Endothelial cell of umbilical vein (primary cell): ENCODE measurements around the gene RYR3. TPM values are rescaled to one million over a fixed set of nuclear protein-coding genes. Genes with fewer than 3 reads are reported as not detected.

ENCODE experiments used
- BruUV-seq: library from RNA; stranded (reverse); fragments of 400-500 nt; replicated peaks from 2 replicates; lab custom pipeline; 2021; lab: Mats Ljungman, UMichigan
- CTCF ChIA-PET: fragments of 300-600, 350-600 bp; sonication (Branson Sonifier 250); formaldehyde crosslinking; loops from one replicate; lab custom pipeline; 2021; ENCODE audit warnings: antibody characterized with exemption, inconsistent platforms; lab: Charles Lee
- POLR2A ChIA-PET: fragments of 300-600, 350-600 bp; sonication (Branson Sonifier 250); formaldehyde crosslinking; loops from one replicate; lab custom pipeline; 2021; ENCODE audit warnings: antibody characterized with exemption, inconsistent platforms; lab: Charles Lee
- DNase-seq: peaks from one replicate; pipeline ENCODE4 v3.0.0-alpha.2; 2011; ENCODE audit warnings: low read depth, low spot score
- FAIRE-seq: peaks from 2 replicates; lab custom pipeline; 2011; peaks lifted over from hg19 to GRCh38; lab: Jason Lieb, UNC
- H2AFZ ChIP-seq: 2 replicates; pipeline ENCODE4 v1.6.0; 2012; ENCODE audit warnings: low read depth, low read length, control low read depth, inconsistent platforms
- H3K27ac ChIP-seq: 2 replicates; pipeline ENCODE4 v1.5.1; 2011; ENCODE audit warnings: low read depth, mild to moderate bottlenecking, control low read depth, low read length, moderate library complexity; ENCODE audit not compliant: insufficient read depth
- H3K27me3 ChIP-seq, 2 experiments: 2 replicates each; pipeline versions ENCODE4 v1.6.0 to v1.6.1; 2011; ENCODE audit warnings: low read length in 2 of 2, mixed read lengths in 1 of 2; ENCODE audit not compliant: control insufficient read depth in 2 of 2, insufficient read depth in 2 of 2
- H3K36me3 ChIP-seq, 2 experiments: 2 replicates in 1 of 2; 3 replicates in 1 of 2; pipeline ENCODE4 v1.5.1; 2011; ENCODE audit warnings: low read length in 2 of 2, mild to moderate bottlenecking in 1 of 2, moderate library complexity in 1 of 2; ENCODE audit not compliant: control insufficient read depth in 2 of 2, insufficient read depth in 2 of 2; ENCODE audit errors: extremely low read depth in 1 of 2
- H3K4me1 ChIP-seq: 3 replicates; pipeline ENCODE4 v1.5.1; 2011; ENCODE audit warnings: mild to moderate bottlenecking, low read length; ENCODE audit not compliant: control insufficient read depth, insufficient read depth; ENCODE audit errors: extremely low read depth
- H3K4me2 ChIP-seq: 2 replicates; pipeline ENCODE4 v1.6.1; 2011; ENCODE audit warnings: low read length, control low read depth, mixed read lengths; ENCODE audit not compliant: insufficient read depth
- H3K4me3 ChIP-seq, 3 experiments: fragments of 200-600 bp in 1 of 3; sonication (generic), shearing (Covaris generic) in 1 of 3; replicated peaks in 1 of 3; 2 replicates each; pipeline ENCODE4 v1.5.1; 2011 to 2016; ENCODE audit warnings: control low read depth in 3 of 3, low read length in 3 of 3, mild to moderate bottlenecking in 2 of 3, inconsistent platforms in 1 of 3, low read depth in 1 of 3, moderate library complexity in 1 of 3; ENCODE audit not compliant: insufficient read depth in 1 of 3
- H3K79me2 ChIP-seq: 2 replicates; pipeline ENCODE4 v1.6.0; 2012; ENCODE audit warnings: low read length, inconsistent platforms; ENCODE audit not compliant: control insufficient read depth, insufficient read depth
- H3K9ac ChIP-seq: replicated peaks from 2 replicates; pipeline ENCODE3; 2011; ENCODE audit warnings: low read length, control low read depth; ENCODE audit not compliant: insufficient read depth; ENCODE audit errors: extremely low read depth
- H3K9me1 ChIP-seq: replicated peaks from 3 replicates; pipeline ENCODE4 v1.6.0; 2011; ENCODE audit warnings: mild to moderate bottlenecking, low read length; ENCODE audit not compliant: control insufficient read depth, insufficient read depth; ENCODE audit errors: extremely low read depth
- H3K9me3 ChIP-seq: replicated peaks from 2 replicates; pipeline ENCODE4 v1.5.1; 2012; ENCODE audit warnings: low read length, inconsistent platforms; ENCODE audit not compliant: control insufficient read depth, insufficient read depth
- H4K20me1 ChIP-seq: replicated peaks from 2 replicates; pipeline ENCODE3; 2011; ENCODE audit warnings: mild to moderate bottlenecking, low read length; ENCODE audit not compliant: control insufficient read depth, insufficient read depth; ENCODE audit errors: extremely low read depth
- EZH2 ChIP-seq: IDR thresholded peaks from 2 replicates; pipeline ENCODE4 v1.6.1; 2012; ENCODE audit warnings: borderline replicate concordance, low read depth, mild to moderate bottlenecking, moderate library complexity, low read length, inconsistent platforms; ENCODE audit not compliant: severe bottlenecking
- FOS ChIP-seq: IDR thresholded peaks from 2 replicates; pipeline ENCODE4 v1.6.1; 2011; ENCODE audit warnings: mild to moderate bottlenecking, low read length, moderate library complexity, borderline replicate concordance; ENCODE audit not compliant: insufficient read depth
- GATA2 ChIP-seq: IDR thresholded peaks from 2 replicates; pipeline ENCODE4 v1.7.0; 2011; ENCODE audit warnings: low read depth, mild to moderate bottlenecking, moderate library complexity, mixed read lengths, low read length; ENCODE audit not compliant: insufficient read length, insufficient read depth
- JUN ChIP-seq: IDR thresholded peaks from 2 replicates; pipeline ENCODE4 v1.6.1; 2011; ENCODE audit warnings: borderline replicate concordance, low read depth; ENCODE audit not compliant: insufficient read length, insufficient read depth
- MAX ChIP-seq: IDR thresholded peaks from 2 replicates; pipeline ENCODE4 v1.6.1; 2011; ENCODE audit not compliant: insufficient read depth, insufficient read length
- POLR2A ChIP-seq: IDR thresholded peaks from 2 replicates; pipeline ENCODE4 v1.6.1; 2012; ENCODE audit warnings: low read depth, mild to moderate bottlenecking, control low read depth, low read length
- POLR2AphosphoS5 ChIP-seq: IDR thresholded peaks from 2 replicates; pipeline ENCODE4 v1.6.1; 2012; ENCODE audit warnings: low read depth, mild to moderate bottlenecking, control low read depth, low read length, moderate library complexity; ENCODE audit not compliant: insufficient read depth
- dilution Hi-C: fragments of 300-500 bp; cut with MboI; formaldehyde crosslinking; loops from one replicate; pipeline ENCODE4 v1.15.0; 2019; ENCODE audit warnings: low sequenced_read_pairs; ENCODE audit not compliant: extremely low pct_ligation_motif_present
- intact Hi-C: fragments of 100-400 bp; cut with micrococcal nuclease; formaldehyde crosslinking; loops from one replicate; pipeline ENCODE4 v1.10.0; 2022
- polyA plus RNA-seq, 4 experiments: library from polyadenylated mRNA; depleted of rRNA in 3 of 4; stranded (reverse) in 3 of 4; unstranded in 1 of 4; fragments of >200 nt; gene quantifications; 2 replicates each; pipeline versions ENCODE4 v1.2.1 to v1.2.3, GENCODE V29; 2011 to 2012; ENCODE audit warnings: missing spikeins in 1 of 4
- total RNA-seq: library from RNA; stranded (reverse); gene quantifications from 2 replicates; pipeline ENCODE4 v1.2.3, GENCODE V29; 2021

The RYR3 gene
- total and polyA plus RNA-seq, 2 donors (not counting 3 experiments of a cell fraction or from before 2014, with no cell fraction given), result not detected

GRCh38 chr15:33448151-33448550 lies 137.4 kb downstream of the RYR3 start:
- Histone ChIP-seq H3K79me2 (no peaks in the 10 kb centered on the region), H3K36me3 (no peaks in the 10 kb centered on the region), H3K4me3 (no peak overlapping the region), H3K9me3 (no peaks in the 10 kb centered on the region), H3K9ac (no peak overlapping the region), H4K20me1 (no peaks in the 10 kb centered on the region), H3K27ac (no peak overlapping the region), H2AFZ (no peak overlapping the region), H3K4me1 (no peaks in the 10 kb centered on the region), H3K9me1 (no peaks in the 10 kb centered on the region), H3K27me3 (peaks cover 0 to 2% of the 10 kb centered on the region in 2 experiments), H3K4me2 (no peak overlapping the region)
- TF ChIP-seq JUN, result no peak
- TF ChIP-seq POLR2AphosphoS5, result no peak
- TF ChIP-seq POLR2A, result no peak
- no peak for TF ChIP-seq MAX
- TF ChIP-seq FOS, result no peak
- no peak for TF ChIP-seq EZH2
- DNase-seq, result no peak
- FAIRE-seq, result no peak
- intact Hi-C loops, result no loop called here
- CTCF ChIA-PET, result no interaction called here
- dilution Hi-C loops, result no loop called here
- POLR2A ChIA-PET, result no interaction called here
- BruUV-seq, result no TSS peak

GRCh38 chr15:33448961-33449606 lies 138.3 kb downstream of the RYR3 start:
- dilution Hi-C loops, result no loop called here

More at GRCh38 chr15:33448961-33449606, 138.3 kb downstream of the RYR3 start:
- H4K20me1 ChIP-seq, result no peaks in the 10 kb centered on the region
- DNase-seq (no peak), FAIRE-seq (no peak)
- H3K27me3 ChIP-seq, result peaks cover 0 to 2% of the 10 kb centered on the region in 2 experiments
- no peak for TF ChIP-seq POLR2AphosphoS5
- TF ChIP-seq GATA2, result no peak
- TF ChIP-seq JUN, result no peak
- no peak for TF ChIP-seq MAX
- no peak for TF ChIP-seq EZH2
- no peak for TF ChIP-seq FOS
- H3K27ac ChIP-seq, result no peak overlapping the region
- no peak overlapping the region for H3K4me2 ChIP-seq
- POLR2A ChIA-PET, result no interaction called here
- H3K36me3 ChIP-seq, result no peaks in the 10 kb centered on the region
- H2AFZ ChIP-seq, result no peak overlapping the region
- intact Hi-C loops, result no loop called here
- no peak overlapping the region for H3K9ac ChIP-seq
- no peak overlapping the region for H3K4me3 ChIP-seq
- H3K9me3 ChIP-seq, result no peaks in the 10 kb centered on the region
- no peaks in the 10 kb centered on the region for H3K9me1 ChIP-seq
- no peaks in the 10 kb centered on the region for H3K79me2 ChIP-seq
- no TSS peak for BruUV-seq
- CTCF ChIA-PET, result no interaction called here
- H3K4me1 ChIP-seq, result no peaks in the 10 kb centered on the region
